NK-92 (cell line): ENCODE results near the gene CACNA1B.

Experiments
- DNase-seq: peaks from one replicate; lab custom pipeline; 2025; ENCODE audit not compliant: unreplicated experiment; lab: John Stamatoyannopoulos, UW

Gene CACNA1B

GRCh38 chr9:138025908-138026307, 148.3 kb downstream of the CACNA1B start:
- no peak for DNase-seq

- no peak for DNase-seq
Observed at GRCh38 chr9:138028596-138028995, 151.0 kb downstream of the CACNA1B start.

GRCh38 chr9:138031186-138031585, 153.6 kb downstream of the CACNA1B start:
- DNase-seq: no peak

- DNase-seq: no peak
Observed at GRCh38 chr9:138033950-138034349, 156.4 kb downstream of the CACNA1B start.

- no peak for DNase-seq
Observed at GRCh38 chr9:138037140-138037539, 159.6 kb downstream of the CACNA1B start.

- no peak for DNase-seq
Observed at GRCh38 chr9:138038244-138038671, 160.7 kb downstream of the CACNA1B start.

GRCh38 chr9:138040446-138041430, 163.2 kb downstream of the CACNA1B start:
- DNase-seq: no peak

GRCh38 chr9:138042146-138042545, 164.6 kb downstream of the CACNA1B start:
- DNase-seq: no peak

GRCh38 chr9:138042640-138043039, 165.1 kb downstream of the CACNA1B start:
- DNase-seq: no peak

GRCh38 chr9:138043061-138043410, 165.5 kb downstream of the CACNA1B start:
- no peak for DNase-seq

- no peak for DNase-seq
Observed at GRCh38 chr9:138043411-138044345, 166.1 kb downstream of the CACNA1B start.

- DNase-seq: no peak
Observed at GRCh38 chr9:138044485-138045383, 167.2 kb downstream of the CACNA1B start.

- no peak for DNase-seq
Observed at GRCh38 chr9:138045541-138046490, 168.2 kb downstream of the CACNA1B start.

GRCh38 chr9:138046641-138047301, 169.2 kb downstream of the CACNA1B start:
- DNase-seq: no peak

- no peak for DNase-seq
Observed at GRCh38 chr9:138047469-138048040, 170.0 kb downstream of the CACNA1B start.

- no peak for DNase-seq
Observed at GRCh38 chr9:138048184-138048583, 170.6 kb downstream of the CACNA1B start.

- DNase-seq: no peak
Observed at GRCh38 chr9:138049085-138049778, 171.7 kb downstream of the CACNA1B start.
